ENCODE results near the gene UBE2O.

The UBE2O gene

DNA sequence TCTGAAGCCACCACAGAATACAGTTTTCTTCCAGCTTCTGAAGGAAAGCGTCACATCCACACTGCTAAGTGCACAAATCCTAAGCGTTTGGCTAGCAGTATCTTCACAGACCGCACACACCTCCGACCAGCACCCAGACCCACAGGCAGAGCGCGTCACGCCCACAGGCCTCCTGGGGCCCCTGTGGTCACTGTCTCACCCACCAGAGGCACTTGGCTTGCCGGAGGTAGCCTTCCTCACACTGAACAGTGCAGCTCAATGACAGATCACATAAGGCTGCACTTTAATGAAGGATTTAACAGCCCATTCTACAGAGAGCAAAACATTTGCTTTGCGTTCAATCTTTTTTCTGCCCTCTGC lies 47.4 kb downstream of the UBE2O start:
- Histone ChIP-seq H3K27ac (ENCODE audit: low read depth, low read length) (no peak overlapping the region), H3K27me3 (ENCODE audit: control insufficient read depth in 1 of 2, insufficient read depth in 2 of 2, low read length in 2 of 2) (no peaks in the 10 kb centered on the region), H3K36me3 (ENCODE audit: insufficient read depth, low read length) (peaks cover 30% of the 10 kb centered on the region), H3K9me3 (ENCODE audit: low read length) (no peaks in the 10 kb centered on the region), H3K9ac (ENCODE audit: low read length) (no peak overlapping the region), H3K4me3 (ENCODE audit: low read depth in 1 of 2, low read length in 2 of 2) (no peak overlapping the region), H3K4me1 (ENCODE audit: insufficient read depth, low read length) (peaks cover 14% of the 10 kb centered on the region)

DNA sequence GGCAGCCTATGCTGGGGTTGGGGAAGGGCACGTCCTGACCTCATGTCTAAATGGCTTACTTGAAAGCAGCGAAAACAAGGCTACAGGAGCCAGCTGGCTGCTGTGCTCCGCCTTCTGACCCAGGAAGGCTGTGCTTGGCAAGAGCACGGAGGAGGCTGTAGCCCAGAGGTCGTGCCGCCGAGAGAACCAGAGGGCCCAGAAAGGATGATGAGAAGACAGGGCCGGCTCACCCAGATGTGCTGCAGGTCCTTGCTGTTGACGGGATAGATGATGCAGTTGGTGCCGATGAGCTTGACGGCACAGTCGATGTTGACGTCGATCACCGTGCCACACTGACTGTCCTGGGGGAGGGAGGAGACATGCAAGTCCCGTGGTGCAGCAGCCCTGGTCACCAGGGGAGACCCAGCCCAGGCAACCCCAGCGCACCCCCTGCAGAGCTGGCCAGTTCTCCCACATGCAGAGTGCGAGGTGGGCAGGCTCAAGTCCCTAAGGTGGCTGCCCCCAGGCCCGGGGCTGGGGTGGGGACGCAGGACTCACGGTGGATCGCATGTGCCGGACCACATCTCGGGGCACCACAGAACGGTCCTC lies 47.9 kb downstream of the UBE2O start:
- no peak overlapping the region for H3K9ac ChIP-seq (ENCODE audit: low read length)
- no peak overlapping the region for H3K27ac ChIP-seq (ENCODE audit: low read depth, low read length)
- no peaks in the 10 kb centered on the region for H3K27me3 ChIP-seq (ENCODE audit: control insufficient read depth in 1 of 2, insufficient read depth in 2 of 2, low read length in 2 of 2)
- H3K4me3 ChIP-seq (ENCODE audit: low read depth in 1 of 2, low read length in 2 of 2) = no peak overlapping the region
- H3K9me3 ChIP-seq (ENCODE audit: low read length) = no peaks in the 10 kb centered on the region
- peaks cover 14% of the 10 kb centered on the region for H3K4me1 ChIP-seq (ENCODE audit: insufficient read depth, low read length)
- H3K36me3 ChIP-seq (ENCODE audit: insufficient read depth, low read length) = peaks cover 35% of the 10 kb centered on the region

DNA sequence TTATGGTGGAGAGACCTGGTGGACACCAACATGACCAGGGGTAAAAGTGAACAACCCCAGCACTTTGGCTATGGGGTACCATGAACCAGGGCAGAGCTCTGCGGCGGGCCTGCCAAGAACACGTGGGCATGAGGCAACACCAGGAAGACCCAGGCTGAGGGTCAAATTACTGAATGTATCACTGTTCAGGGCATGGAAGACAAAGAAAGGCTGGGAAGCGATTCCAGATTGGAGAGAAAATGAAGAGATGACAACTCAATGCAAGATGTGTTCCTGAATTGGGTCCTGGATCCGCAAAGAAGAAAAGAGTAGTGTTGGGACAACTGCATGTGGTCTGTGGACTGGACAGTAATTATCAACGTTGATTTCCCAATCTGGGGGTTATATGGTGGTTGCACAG lies 48.7 kb downstream of the UBE2O start:
- H3K4me3 ChIP-seq (ENCODE audit: low read depth in 1 of 2, low read length in 2 of 2) = no peak overlapping the region
- no peaks in the 10 kb centered on the region for H3K9me3 ChIP-seq (ENCODE audit: low read length)
- no peak overlapping the region for H3K9ac ChIP-seq (ENCODE audit: low read length)
- H3K4me1 ChIP-seq (ENCODE audit: insufficient read depth, low read length) = peaks cover 14% of the 10 kb centered on the region
- H3K27ac ChIP-seq (ENCODE audit: low read depth, low read length) = no peak overlapping the region
- H3K36me3 ChIP-seq (ENCODE audit: insufficient read depth, low read length) = peaks cover 43% of the 10 kb centered on the region
- no peaks in the 10 kb centered on the region for H3K27me3 ChIP-seq (ENCODE audit: control insufficient read depth in 1 of 2, insufficient read depth in 2 of 2, low read length in 2 of 2)

DNA sequence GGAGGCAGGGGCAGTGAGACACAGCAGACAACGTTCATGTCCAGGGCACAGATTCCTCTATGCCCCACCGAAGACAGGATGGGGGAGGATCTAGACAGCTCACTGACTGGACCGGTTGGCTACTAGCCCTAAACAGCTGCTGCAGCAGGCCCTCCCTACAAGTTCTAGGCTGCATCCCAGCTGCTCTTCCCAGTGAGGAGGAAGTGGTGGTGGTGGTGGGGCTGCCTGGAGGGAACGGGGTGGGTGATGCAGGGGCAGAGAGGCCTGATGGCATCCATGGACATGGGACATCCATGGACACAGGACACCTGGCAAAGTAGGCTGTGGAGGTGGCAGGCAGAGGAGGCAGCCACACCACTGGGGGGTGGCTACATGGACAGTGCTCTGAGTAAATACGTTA lies 50.2 kb downstream of the UBE2O start:
- Histone ChIP-seq H3K36me3 (ENCODE audit: insufficient read depth, low read length) (peaks cover 58% of the 10 kb centered on the region), H3K4me1 (ENCODE audit: insufficient read depth, low read length) (peaks cover 14% of the 10 kb centered on the region), H3K27ac (ENCODE audit: low read depth, low read length) (no peak overlapping the region), H3K9ac (ENCODE audit: low read length) (no peak overlapping the region), H3K4me3 (ENCODE audit: low read depth in 1 of 2, low read length in 2 of 2) (no peak overlapping the region), H3K27me3 (ENCODE audit: control insufficient read depth in 1 of 2, insufficient read depth in 2 of 2, low read length in 2 of 2) (no peaks in the 10 kb centered on the region), H3K9me3 (ENCODE audit: low read length) (no peaks in the 10 kb centered on the region)

DNA sequence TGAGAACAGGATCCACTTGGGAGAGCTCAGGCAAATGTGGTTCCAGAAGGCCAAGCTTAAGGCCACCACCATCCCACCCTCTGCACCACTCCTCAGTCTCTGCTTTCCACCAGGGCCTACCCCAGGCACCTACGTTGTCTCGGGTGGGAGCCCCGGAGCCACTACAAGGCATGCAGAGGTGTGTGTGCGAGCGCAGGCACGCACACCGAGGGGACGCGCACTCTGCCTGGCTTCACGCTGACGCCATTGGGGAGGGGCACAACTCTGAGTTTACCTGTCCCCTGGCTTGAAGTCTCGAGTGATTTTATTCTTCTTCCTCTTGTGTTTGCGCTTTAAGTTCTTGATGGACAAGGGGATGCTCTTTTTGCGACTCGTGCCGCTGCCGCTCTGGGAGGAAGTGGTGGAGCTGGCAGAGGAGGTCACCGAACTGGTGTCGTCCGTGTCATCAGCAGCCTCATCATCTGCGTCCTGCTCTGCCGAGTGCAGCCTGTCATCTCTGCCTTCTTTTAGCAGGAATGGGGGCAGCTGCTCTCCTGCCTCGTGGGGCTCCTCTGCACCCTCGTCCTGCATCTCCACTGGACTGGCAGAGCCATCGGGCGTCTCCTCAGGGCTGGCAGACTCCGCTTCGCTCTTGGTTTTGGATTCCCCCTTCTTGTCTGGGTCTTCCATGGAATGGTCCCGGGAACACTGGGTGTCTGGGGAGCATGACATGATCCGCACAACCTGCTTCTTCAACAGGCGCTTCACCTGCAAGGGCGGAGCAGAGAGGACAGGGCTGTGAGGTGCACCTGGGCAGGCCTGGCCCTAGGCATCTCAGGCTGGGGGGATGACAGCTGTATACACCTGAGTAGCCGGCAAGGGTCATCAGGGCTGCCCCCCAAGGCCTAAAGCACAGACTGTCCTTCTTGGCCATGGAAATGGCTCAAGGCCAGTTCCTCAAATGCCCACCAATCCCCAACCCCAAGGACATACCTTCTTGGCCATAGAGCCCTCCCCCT lies 53.5 kb downstream of the UBE2O start:
- Histone ChIP-seq H3K9ac (ENCODE audit: low read length) (no peak overlapping the region), H3K4me1 (ENCODE audit: insufficient read depth, low read length) (peaks cover 4% of the 10 kb centered on the region), H3K36me3 (ENCODE audit: insufficient read depth, low read length) (peaks cover 79% of the 10 kb centered on the region), H3K27me3 (ENCODE audit: control insufficient read depth in 1 of 2, insufficient read depth in 2 of 2, low read length in 2 of 2) (no peaks in the 10 kb centered on the region), H3K4me3 (ENCODE audit: low read depth in 1 of 2, low read length in 2 of 2) (no peak overlapping the region), H3K9me3 (ENCODE audit: low read length) (no peaks in the 10 kb centered on the region), H3K27ac (ENCODE audit: low read depth, low read length) (no peak overlapping the region)

DNA sequence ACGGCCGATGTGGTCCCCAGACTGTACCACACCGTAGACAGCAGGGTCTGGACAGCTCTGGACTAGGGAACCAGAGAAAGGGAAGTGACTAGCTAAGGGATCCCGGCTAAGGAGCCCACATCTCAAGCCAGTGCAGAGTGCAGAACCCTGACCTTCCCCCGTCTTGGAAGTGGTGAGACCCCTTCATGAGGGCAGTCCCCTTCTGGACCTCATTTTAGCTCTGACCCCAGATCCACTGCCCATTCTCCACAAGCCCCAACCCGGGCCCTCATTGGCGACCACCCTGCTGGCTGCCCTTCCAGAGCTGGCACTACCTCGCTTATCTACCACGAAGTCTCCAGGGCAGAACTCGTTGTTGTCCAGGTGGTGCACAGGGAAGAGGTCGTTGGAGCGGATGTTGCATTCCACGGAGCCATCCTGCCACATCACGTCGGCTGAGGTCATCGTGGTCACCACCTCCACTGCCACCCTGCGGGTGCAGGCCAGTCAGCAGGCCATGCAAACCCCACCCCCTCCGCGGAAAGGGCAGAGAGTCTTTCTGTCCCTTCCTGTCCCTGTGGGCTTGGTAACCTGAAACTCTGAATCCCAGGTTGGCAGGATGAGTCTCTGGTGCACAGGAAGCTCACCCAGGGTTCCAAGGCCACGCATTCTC lies 54.3 kb downstream of the UBE2O start:
- no peaks in the 10 kb centered on the region for H3K4me1 ChIP-seq (ENCODE audit: insufficient read depth, low read length)
- no peaks in the 10 kb centered on the region for H3K27me3 ChIP-seq (ENCODE audit: control insufficient read depth in 1 of 2, insufficient read depth in 2 of 2, low read length in 2 of 2)
- no peaks in the 10 kb centered on the region for H3K9me3 ChIP-seq (ENCODE audit: low read length)
- H3K4me3 ChIP-seq (ENCODE audit: low read depth in 1 of 2, low read length in 2 of 2) = no peak overlapping the region
- H3K9ac ChIP-seq (ENCODE audit: low read length) = no peak overlapping the region
- H3K27ac ChIP-seq (ENCODE audit: low read depth, low read length) = no peak overlapping the region
- H3K36me3 ChIP-seq (ENCODE audit: insufficient read depth, low read length) = peaks cover 71% of the 10 kb centered on the region

DNA sequence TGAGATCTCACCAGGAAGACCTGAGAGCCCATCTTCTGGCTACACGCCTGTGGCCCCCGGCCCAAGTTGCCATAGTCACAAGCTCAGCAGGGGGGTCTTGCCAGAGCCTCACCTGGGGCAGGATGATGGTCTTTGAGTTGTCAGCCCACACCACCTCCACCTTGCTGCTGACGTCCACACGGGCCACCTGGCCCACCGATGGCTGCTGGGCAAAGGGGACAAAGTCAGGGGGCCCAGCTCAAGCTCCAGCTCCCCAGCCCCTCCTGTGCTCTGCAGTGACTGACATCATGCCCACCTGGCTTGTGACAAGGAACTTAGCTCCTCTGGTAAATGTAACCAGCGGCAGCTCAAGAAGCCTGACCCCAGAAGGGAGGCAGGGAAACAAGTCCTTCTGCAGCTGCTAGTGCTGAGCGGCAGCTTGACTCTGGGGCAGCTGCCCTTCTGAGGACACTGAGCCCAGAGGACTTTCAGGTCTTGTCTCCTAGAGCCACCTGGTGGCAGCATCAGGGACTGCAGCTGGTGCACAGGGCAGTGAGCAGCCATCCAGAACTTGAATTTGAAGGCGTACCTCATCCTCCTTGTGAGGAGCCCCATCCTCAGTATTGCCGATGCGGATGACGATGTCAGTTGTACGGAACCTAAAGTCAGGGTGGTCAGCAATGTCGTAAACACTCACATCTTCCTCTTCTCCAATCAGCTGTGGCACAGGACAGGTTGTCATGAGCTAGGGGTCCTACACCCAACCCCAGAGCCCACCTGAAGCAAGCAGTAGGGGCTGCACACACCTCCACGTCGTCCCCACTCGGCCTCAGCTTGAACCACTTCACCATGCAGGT lies 55.0 kb downstream of the UBE2O start:
- Histone ChIP-seq H3K9me3 (ENCODE audit: low read length) (no peaks in the 10 kb centered on the region), H3K4me1 (ENCODE audit: insufficient read depth, low read length) (no peaks in the 10 kb centered on the region), H3K4me3 (ENCODE audit: low read depth in 1 of 2, low read length in 2 of 2) (no peak overlapping the region), H3K36me3 (ENCODE audit: insufficient read depth, low read length) (peaks cover 71% of the 10 kb centered on the region), H3K27ac (ENCODE audit: low read depth, low read length) (no peak overlapping the region), H3K9ac (ENCODE audit: low read length) (no peak overlapping the region), H3K27me3 (ENCODE audit: control insufficient read depth in 1 of 2, insufficient read depth in 2 of 2, low read length in 2 of 2) (no peaks in the 10 kb centered on the region)

DNA sequence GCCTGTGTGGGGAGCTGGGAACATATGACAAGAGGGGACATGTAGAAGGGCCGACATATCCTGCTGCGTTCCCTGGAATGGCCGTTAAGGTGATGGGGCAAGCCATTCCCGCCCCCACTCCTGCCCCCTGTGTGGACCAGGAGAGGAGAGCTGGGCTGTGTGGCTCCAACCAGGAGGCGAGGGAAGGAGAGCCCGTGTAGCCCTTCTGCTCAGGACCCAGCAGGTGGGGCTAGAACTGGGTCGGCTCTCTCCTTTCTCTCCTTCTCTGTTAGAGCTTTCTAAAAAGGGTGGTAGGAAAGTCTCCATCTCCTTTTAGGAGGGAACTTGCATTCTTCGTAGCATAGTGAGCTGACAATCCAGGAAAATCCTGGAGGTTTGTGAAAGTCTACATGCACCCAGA lies 55.8 kb downstream of the UBE2O start:
- Histone ChIP-seq H3K27ac (ENCODE audit: low read depth, low read length) (no peak overlapping the region), H3K36me3 (ENCODE audit: insufficient read depth, low read length) (peaks cover 65% of the 10 kb centered on the region), H3K9ac (ENCODE audit: low read length) (no peak overlapping the region), H3K4me3 (ENCODE audit: low read depth in 1 of 2, low read length in 2 of 2) (no peak overlapping the region), H3K9me3 (ENCODE audit: low read length) (no peaks in the 10 kb centered on the region), H3K27me3 (ENCODE audit: control insufficient read depth in 1 of 2, insufficient read depth in 2 of 2, low read length in 2 of 2) (no peaks in the 10 kb centered on the region), H3K4me1 (ENCODE audit: insufficient read depth, low read length) (no peaks in the 10 kb centered on the region)

DNA sequence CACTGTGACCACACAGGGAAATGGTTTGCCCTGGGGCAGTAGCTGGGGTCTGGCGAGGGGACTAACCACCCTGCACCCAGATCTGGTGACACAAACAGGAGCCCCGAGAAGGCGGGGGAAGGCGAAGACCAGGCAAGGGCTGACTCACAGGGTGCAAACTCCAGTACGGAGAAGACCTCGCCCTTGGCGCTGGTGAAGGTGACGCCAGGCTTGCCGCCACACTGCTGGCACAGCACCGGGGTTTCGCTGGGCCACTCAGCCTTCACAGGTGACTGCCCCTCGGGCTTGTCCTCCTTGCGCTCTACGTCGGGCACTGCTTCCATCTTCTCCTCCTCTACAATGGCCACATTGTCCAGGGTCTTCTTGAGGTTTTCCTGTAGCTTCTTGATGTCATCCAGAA lies 57.0 kb downstream of the UBE2O start:
- Histone ChIP-seq H3K4me3 (ENCODE audit: low read depth in 1 of 2, low read length in 2 of 2) (no peak overlapping the region), H3K4me1 (ENCODE audit: insufficient read depth, low read length) (no peaks in the 10 kb centered on the region), H3K27me3 (ENCODE audit: control insufficient read depth in 1 of 2, insufficient read depth in 2 of 2, low read length in 2 of 2) (no peaks in the 10 kb centered on the region), H3K27ac (ENCODE audit: low read depth, low read length) (no peak overlapping the region), H3K9me3 (ENCODE audit: low read length) (no peaks in the 10 kb centered on the region), H3K36me3 (ENCODE audit: insufficient read depth, low read length) (peaks cover 55% of the 10 kb centered on the region), H3K9ac (ENCODE audit: low read length) (no peak overlapping the region)

DNA sequence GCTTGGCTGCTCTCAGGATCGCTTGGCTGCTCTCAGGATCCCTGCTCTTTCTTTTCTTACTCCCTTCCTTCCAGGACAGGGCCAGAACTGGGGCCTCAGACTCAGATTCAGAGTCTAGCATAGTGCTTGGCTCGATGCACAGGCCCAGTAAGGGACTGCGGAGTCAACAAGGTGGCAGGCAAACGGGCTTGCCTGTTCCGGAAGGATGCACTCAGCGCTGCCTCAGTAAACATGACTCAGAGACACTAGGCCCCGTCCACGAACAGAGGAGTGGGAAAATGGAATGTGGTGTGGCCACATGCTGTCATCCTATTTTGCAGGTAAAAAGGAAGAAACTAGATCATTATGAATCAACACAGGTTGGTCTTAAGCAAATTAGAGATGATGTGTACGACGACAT lies 58.8 kb downstream of the UBE2O start:
- Histone ChIP-seq H3K9ac (ENCODE audit: low read length) (no peak overlapping the region), H3K36me3 (ENCODE audit: insufficient read depth, low read length) (peaks cover 37% of the 10 kb centered on the region), H3K27me3 (ENCODE audit: control insufficient read depth in 1 of 2, insufficient read depth in 2 of 2, low read length in 2 of 2) (no peaks in the 10 kb centered on the region), H3K27ac (ENCODE audit: low read depth, low read length) (no peak overlapping the region), H3K4me3 (ENCODE audit: low read depth in 1 of 2, low read length in 2 of 2) (no peak overlapping the region), H3K4me1 (ENCODE audit: insufficient read depth, low read length) (no peaks in the 10 kb centered on the region), H3K9me3 (ENCODE audit: low read length) (no peaks in the 10 kb centered on the region)

DNA sequence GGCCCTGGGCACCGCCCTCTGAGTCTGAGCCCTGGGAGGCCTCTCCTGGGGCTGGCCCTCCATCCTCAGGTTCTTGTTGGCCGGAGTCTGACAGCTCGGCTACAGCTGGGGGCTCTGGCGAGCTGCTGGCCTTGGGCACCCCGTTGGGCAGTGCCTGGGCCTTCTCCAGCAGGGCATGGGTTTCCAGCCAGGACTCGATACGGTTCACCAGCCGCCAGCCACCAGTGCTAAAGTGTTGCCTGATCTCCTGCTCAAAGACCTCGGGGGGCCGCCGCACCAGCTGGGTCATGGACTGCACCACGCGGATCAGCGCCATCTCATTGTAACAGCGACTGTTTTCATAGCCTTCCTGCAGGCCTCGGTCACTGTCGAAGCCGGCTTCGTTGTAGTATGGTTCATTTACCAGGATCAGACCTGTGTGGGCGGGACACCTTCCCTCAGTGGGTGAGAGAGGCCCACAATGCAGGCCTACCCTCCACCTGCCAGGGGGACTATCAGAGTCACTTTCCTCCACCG lies 61.7 kb downstream of the UBE2O start:
- H3K27ac ChIP-seq (ENCODE audit: low read depth, low read length) = no peak overlapping the region
- no peaks in the 10 kb centered on the region for H3K27me3 ChIP-seq (ENCODE audit: control insufficient read depth in 1 of 2, insufficient read depth in 2 of 2, low read length in 2 of 2)
- no peak overlapping the region for H3K4me3 ChIP-seq (ENCODE audit: low read depth in 1 of 2, low read length in 2 of 2)
- H3K9ac ChIP-seq (ENCODE audit: low read length) = no peak overlapping the region
- peaks cover 9% of the 10 kb centered on the region for H3K36me3 ChIP-seq (ENCODE audit: insufficient read depth, low read length)
- peaks cover 3% of the 10 kb centered on the region for H3K4me1 ChIP-seq (ENCODE audit: insufficient read depth, low read length)
- no peaks in the 10 kb centered on the region for H3K9me3 ChIP-seq (ENCODE audit: low read length)
